Hematopoietic multipotent progenitor cell treated with erythropoietin and hydrocortisone succinate and interleukin-3 and kit ligand, for 15 days (in vitro differentiated cells): Measurements from ENCODE around the gene FZD8.
"Not testable (repeated sequence)": the region's sequence is repeated elsewhere in the genome, so short reads cannot be mapped to it uniquely, and the experiment has no call there.

ENCODE experiments used
- DNase-seq: peaks from one replicate; pipeline ENCODE4 v3.0.0-alpha.2; 2015; ENCODE audit warnings: low spot score

The FZD8 gene

GRCh38 chr10:35642035-35642792 is at the start of gene FZD8:
Gene FZD8, minus strand, starts transcription at chr10:35642296. Its CDS starts 867 bp downstream, at chr10:35641429.
- peak; percentile 4 for DNase-seq

- no peak for DNase-seq
These were observed 49.6 kb upstream of the FZD8 start for GRCh38 chr10:35691522-35692236.

- DNase-seq = no peak
These were observed 48.4 kb upstream of the FZD8 start for GRCh38 chr10:35690534-35690933.

- not testable (repeated sequence) for DNase-seq
These were observed 43.8 kb upstream of the FZD8 start for GRCh38 chr10:35685858-35686257.

- DNase-seq = no peak
These were observed 43.3 kb upstream of the FZD8 start for GRCh38 chr10:35685402-35685801.

GRCh38 chr10:35684586-35684985 is 42.5 kb upstream of the FZD8 start:
- no peak for DNase-seq

- DNase-seq = no peak
These were observed 33.8 kb upstream of the FZD8 start for GRCh38 chr10:35675846-35676245.

GRCh38 chr10:35674843-35675242 is 32.7 kb upstream of the FZD8 start:
- DNase-seq = no peak

GRCh38 chr10:35668865-35669650 is 27.0 kb upstream of the FZD8 start:
- DNase-seq = no peak

GRCh38 chr10:35667971-35668370 is 25.9 kb upstream of the FZD8 start:
- no peak for DNase-seq

GRCh38 chr10:35667270-35667889 is 25.3 kb upstream of the FZD8 start:
- DNase-seq = no peak

GRCh38 chr10:35661236-35661635 is 19.1 kb upstream of the FZD8 start:
- no peak for DNase-seq

GRCh38 chr10:35659456-35659855 is 17.4 kb upstream of the FZD8 start:
- no peak for DNase-seq

- no peak for DNase-seq
These were observed 15.5 kb upstream of the FZD8 start for GRCh38 chr10:35657621-35658020.

GRCh38 chr10:35652824-35653223 is 10.7 kb upstream of the FZD8 start:
- no peak for DNase-seq

GRCh38 chr10:35650894-35651293 is 8.8 kb upstream of the FZD8 start:
- DNase-seq = no peak

- DNase-seq = no peak
These were observed 2.2 kb upstream of the FZD8 start for GRCh38 chr10:35644050-35644950.

GRCh38 chr10:35643151-35644049 is 1.3 kb upstream of the FZD8 start:
- DNase-seq = no peak

GRCh38 chr10:35642793-35643114 is 658 bp upstream of the FZD8 start:
- DNase-seq = no peak

GRCh38 chr10:35641676-35642034 is 441 bp downstream of the FZD8 start:
- DNase-seq = no peak
